ENCODE results near the gene VASN. TPM values are rescaled to one million over a fixed set of nuclear protein-coding genes. Genes with fewer than 3 reads are reported as not detected.

VASN gene
- total RNA-seq, 1 experiment from 2014 or later: 45.3 TPM

DNA sequence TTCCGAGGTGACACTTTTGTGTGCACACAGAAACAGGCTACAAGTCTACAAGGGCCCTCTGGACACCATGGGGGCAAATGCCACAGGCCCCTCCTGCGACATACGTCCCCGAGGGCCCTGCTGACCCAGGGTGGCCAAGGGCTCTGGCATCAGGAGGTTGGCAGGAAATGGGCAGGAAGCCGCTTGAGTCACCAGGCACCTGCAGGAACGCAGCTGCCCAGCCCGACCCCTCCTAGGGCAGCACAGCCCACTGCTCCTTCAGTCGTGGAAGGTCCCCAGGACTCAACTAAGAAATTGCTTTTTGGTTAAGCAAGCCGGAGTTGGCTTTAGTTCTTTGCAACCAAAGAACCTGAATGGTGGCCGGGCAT is 36.7 kb downstream of the VASN start:
- Histone ChIP-seq H3K9me3 (ENCODE audit: insufficient read depth, low read depth) (no peaks in the 10 kb centered on the region), H2AFZ (no peak overlapping the region), H3K4me1 (replicated peaks; ENCODE audit: insufficient read depth) (no peaks in the 10 kb centered on the region), H3K4me2 (no peak overlapping the region), H3K36me3 (ENCODE audit: low read depth) (no peaks in the 10 kb centered on the region), H3K27me3 (ENCODE audit: insufficient read depth, low read depth) (no peaks in the 10 kb centered on the region), H3F3A (ENCODE audit: insufficient read depth, low read depth) (no peaks in the 10 kb centered on the region), H3K27ac (no peak overlapping the region), H3K4me3 (no peak overlapping the region), H3K9me2 (ENCODE audit: insufficient read depth) (no peaks in the 10 kb centered on the region), H3K79me2 (ENCODE audit: low read depth) (0 out of 2 replicates have a peak, but pooled peaks cover 7% of the 10 kb centered on the region), H4K20me1 (ENCODE audit: insufficient read depth) (no peaks in the 10 kb centered on the region)
- POLR2A ChIA-PET (ENCODE audit: unreplicated experiment): no interaction called here
- CTCF ChIA-PET: no interaction called here
- no peak for DNase-seq
- BruUV-seq (replicated peaks): no TSS peak
- TF ChIP-seq, protein P1, sequence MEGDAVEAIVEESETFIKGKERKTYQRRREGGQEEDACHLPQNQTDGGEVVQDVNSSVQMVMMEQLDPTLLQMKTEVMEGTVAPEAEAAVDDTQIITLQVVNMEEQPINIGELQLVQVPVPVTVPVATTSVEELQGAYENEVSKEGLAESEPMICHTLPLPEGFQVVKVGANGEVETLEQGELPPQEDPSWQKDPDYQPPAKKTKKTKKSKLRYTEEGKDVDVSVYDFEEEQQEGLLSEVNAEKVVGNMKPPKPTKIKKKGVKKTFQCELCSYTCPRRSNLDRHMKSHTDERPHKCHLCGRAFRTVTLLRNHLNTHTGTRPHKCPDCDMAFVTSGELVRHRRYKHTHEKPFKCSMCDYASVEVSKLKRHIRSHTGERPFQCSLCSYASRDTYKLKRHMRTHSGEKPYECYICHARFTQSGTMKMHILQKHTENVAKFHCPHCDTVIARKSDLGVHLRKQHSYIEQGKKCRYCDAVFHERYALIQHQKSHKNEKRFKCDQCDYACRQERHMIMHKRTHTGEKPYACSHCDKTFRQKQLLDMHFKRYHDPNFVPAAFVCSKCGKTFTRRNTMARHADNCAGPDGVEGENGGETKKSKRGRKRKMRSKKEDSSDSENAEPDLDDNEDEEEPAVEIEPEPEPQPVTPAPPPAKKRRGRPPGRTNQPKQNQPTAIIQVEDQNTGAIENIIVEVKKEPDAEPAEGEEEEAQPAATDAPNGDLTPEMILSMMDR (conservative IDR thresholded peaks at IDR 0.05): no peak
- no peak for TF ChIP-seq EZH2 (IDR thresholded peaks at IDR 0.05; ENCODE audit: low read depth)
- intact Hi-C loops (cut with micrococcal nuclease; ENCODE audit: unreplicated experiment): no loop called here

DNA sequence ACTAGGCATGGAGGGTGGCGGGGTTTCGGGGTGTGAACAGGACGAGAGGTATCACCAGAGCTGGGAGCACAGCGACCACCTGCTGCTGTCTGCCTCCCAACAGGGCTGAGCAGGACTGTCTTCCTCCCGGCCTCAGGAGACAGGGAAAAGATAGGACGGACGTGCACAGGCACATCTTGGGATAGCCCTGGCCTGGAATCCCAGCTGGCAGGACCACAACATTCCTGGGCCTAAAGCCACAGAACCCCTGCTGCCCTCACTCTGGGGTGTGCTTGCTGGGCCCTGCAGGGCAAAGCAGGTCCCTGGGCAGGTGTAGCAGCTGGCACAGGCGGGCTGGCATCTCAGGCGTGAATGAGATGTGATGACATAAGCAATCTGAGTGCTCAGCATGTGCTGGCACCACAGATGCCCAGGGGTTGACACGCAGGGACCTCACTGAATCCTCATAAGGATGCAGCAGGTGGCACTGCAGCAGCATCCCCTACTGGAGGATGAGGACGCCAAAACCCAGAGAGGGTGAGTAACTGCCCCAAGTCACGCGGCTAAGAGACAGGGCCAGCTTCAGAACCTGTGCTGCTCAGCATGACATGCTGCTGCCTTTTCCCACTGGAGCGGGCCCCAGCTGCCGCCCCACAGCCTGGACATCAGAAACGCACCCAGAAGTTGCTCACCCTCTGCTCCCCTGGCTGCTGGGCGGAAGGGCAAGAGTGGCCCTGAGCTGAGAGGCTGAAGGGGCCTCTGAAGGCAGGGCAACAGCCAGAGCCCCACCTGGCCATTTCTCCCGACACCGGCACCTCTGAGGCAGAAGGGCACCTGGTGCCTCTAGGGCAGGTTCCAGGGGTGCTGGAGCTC is 37.7 kb downstream of the VASN start:
- Histone ChIP-seq H3K27me3 (ENCODE audit: insufficient read depth, low read depth) (no peaks in the 10 kb centered on the region), H3K36me3 (ENCODE audit: low read depth) (no peaks in the 10 kb centered on the region), H3K4me2 (no peak overlapping the region), H3K9me3 (ENCODE audit: insufficient read depth, low read depth) (no peaks in the 10 kb centered on the region), H3K79me2 (ENCODE audit: low read depth) (0 out of 2 replicates have a peak, but pooled peaks cover 9% of the 10 kb centered on the region), H4K20me1 (ENCODE audit: insufficient read depth) (no peaks in the 10 kb centered on the region), H3K9me2 (ENCODE audit: insufficient read depth) (no peaks in the 10 kb centered on the region), H3F3A (ENCODE audit: insufficient read depth, low read depth) (peaks cover under 1% of the 10 kb centered on the region; the same call in 1 of the 2 replicates), H3K4me1 (replicated peaks; ENCODE audit: insufficient read depth) (no peaks in the 10 kb centered on the region), H3K4me3 (no peak overlapping the region), H3K27ac (no peak overlapping the region), H2AFZ (no peak overlapping the region)
- ChIA-PET POLR2A (ENCODE audit: unreplicated experiment) (interaction anchor here (0.5 kb wide), 1 partner anchor 741 kb away, joined by 6 read pairs; no protein-coding TSS in a partner anchor), CTCF (no interaction called here)
- TF ChIP-seq, protein P1 (conservative IDR thresholded peaks at IDR 0.05): no peak; the same call in 1 of the 2 replicates
- no peak for TF ChIP-seq EZH2 (IDR thresholded peaks at IDR 0.05; ENCODE audit: low read depth)
- intact Hi-C loops (cut with micrococcal nuclease; ENCODE audit: unreplicated experiment): no loop called here
- no peak for DNase-seq
- no TSS peak for BruUV-seq (replicated peaks)

DNA sequence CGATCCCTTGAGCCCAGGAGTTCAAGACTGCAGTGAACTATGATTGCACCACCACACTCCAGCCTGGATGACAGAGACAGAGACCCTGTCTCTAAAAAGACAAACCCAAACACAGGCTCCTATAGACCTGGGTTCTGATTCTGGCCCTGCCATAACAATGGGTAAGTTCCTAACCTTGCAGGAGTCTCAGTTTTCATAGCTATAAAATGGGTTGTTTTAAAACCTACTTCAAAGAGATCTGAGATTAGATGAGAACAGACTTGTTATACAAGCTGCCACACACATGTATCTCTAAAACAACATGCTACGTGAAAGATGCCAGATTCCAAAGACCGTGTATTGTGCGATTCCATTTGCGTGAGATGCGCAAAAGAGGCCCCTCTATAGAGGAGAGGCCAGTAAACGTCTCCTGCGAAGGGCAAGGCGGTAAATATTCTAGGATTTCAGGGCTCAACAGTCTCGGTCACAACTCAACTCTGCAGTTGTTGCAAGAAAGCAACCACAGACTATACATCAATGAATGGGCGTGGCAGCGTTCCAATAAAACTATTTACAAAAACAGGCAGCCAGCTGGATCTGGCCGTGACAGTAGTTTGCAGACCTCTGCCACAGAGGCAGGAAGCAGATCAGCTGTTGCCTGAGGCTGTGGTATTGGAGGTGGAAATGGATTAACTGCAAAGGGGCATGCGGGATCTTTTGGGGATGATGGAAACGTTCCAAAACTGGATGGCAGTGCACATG is 38.9 kb downstream of the VASN start:
- no TSS peak for BruUV-seq (replicated peaks)
- ChIA-PET POLR2A (ENCODE audit: unreplicated experiment) (no interaction called here), CTCF (no interaction called here)
- no peak overlapping the region for H3K4me2 ChIP-seq
- no peaks in the 10 kb centered on the region for H3K36me3 ChIP-seq (ENCODE audit: low read depth)
- no peak overlapping the region for H3K27ac ChIP-seq
- H2AFZ ChIP-seq: no peak overlapping the region
- no peaks in the 10 kb centered on the region for H3K9me2 ChIP-seq (ENCODE audit: insufficient read depth)
- no peaks in the 10 kb centered on the region for H3K9me3 ChIP-seq (ENCODE audit: insufficient read depth, low read depth)
- DNase-seq: no peak
- peaks cover 21% of the 10 kb centered on the region for H3K79me2 ChIP-seq (ENCODE audit: low read depth)
- TF ChIP-seq EZH2 (IDR thresholded peaks at IDR 0.05; ENCODE audit: low read depth): no peak
- TF ChIP-seq, protein P1 (conservative IDR thresholded peaks at IDR 0.05): no peak
- no peak overlapping the region for H3K4me3 ChIP-seq
- intact Hi-C loops (cut with micrococcal nuclease; ENCODE audit: unreplicated experiment): loop anchor here (10.0 kb wide), 1 partner anchor 204 kb away; the partner anchor contains the start of gene UBALD1
- H4K20me1 ChIP-seq (ENCODE audit: insufficient read depth): peaks cover 9% of the 10 kb centered on the region; the same call in 1 of the 2 replicates
- no peaks in the 10 kb centered on the region for H3K27me3 ChIP-seq (ENCODE audit: insufficient read depth, low read depth)
- H3F3A ChIP-seq (ENCODE audit: insufficient read depth, low read depth): peaks cover 12% of the 10 kb centered on the region; the same call in 1 of the 2 replicates
- H3K4me1 ChIP-seq (replicated peaks; ENCODE audit: insufficient read depth): peaks cover 6% of the 10 kb centered on the region
